ENCODE data around the gene SEC14L3. TPM values are rescaled to one million over a fixed set of nuclear protein-coding genes. Genes with fewer than 3 reads are reported as not detected.

Gene SEC14L3
- total RNA-seq, 1 donor from 2014 or later, result not detected

DNA sequence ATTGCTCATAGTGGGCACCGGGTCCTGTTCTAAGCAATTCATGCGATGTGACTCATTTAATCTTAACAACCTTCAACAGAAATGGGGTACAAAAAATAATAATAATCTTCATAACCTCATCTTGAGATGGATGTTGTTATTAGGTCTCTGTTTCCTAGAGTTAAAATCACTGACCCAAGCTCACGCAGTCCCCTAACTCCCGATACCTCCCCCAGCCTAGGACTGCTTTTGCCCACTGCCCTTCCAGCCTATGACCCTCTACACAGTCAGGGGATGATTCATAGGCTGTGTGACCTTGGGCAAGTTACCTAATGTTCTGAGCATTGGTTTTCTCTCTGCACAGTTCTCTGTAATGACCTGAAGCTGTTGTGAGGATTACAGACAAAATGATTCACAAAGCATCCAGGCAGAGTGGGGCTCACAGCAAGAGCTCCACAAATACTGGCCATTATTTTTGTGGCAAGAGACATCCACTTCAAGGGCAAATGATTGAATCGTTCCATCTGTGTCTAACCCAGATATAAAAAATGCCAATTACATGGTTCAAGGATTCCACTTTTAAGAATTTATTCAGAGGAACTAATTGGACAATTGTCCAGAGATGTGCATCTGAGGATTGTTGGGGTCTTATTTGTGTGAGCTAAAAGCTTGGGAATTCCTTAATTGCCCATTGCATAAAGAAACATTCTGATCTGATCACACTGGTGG, 26.2 kb downstream of the SEC14L3 start:
- intact Hi-C loops (cut with micrococcal nuclease), result loop anchor here (1.0 kb wide), 1 partner anchor 40 kb away; no protein-coding TSS in a partner anchor

GRCh38 chr22:30444632-30445437, 27.0 kb downstream of the SEC14L3 start:
- intact Hi-C loops (cut with micrococcal nuclease), result loop anchor here (1.0 kb wide), 1 partner anchor 40 kb away; no protein-coding TSS in a partner anchor

DNA sequence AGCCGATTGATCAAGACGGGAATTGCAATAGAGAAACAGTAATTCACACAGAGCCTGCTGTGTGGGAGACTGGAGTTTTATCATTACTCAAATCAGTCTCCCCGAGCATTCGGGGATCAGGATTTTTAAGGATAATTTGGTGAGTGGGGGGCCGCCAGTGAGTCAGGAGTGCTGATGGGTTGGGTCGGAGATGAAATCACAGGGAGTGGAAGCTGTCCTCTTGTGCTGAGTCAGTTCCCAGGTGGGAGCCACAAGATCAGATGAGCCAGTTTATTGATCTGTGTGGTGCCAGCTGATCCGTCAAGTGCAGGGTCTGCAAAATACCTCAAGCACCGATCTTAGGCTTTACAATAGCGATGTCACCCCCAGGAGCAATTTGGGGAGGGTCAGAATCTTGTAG, 30.7 kb downstream of the SEC14L3 start:
- intact Hi-C loops (cut with micrococcal nuclease), result no loop called here

- intact Hi-C loops (cut with micrococcal nuclease), result no loop called here
Measured at GRCh38 chr22:30439836-30440235, 32.0 kb downstream of the SEC14L3 start.

DNA sequence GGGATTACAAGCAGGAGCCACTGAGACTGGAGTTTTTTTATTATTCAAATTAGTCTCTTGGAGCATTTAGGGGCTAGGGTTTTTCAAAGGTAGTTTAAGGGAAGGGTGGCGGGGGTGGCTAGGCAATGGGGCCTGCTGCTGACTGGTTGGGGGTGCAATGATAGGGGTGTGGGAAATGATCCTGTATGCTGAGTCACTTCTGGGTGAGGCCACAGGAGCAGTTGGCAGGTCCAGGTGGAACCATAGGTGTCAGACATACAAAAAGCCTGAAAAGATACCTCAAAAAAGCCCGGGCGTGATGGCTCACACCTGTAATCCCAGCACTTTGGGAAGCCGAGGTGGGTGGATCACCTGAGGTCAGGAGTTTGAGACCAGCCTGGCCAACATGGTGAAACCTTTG, 32.6 kb downstream of the SEC14L3 start:
- intact Hi-C loops (cut with micrococcal nuclease), result no loop called here

DNA sequence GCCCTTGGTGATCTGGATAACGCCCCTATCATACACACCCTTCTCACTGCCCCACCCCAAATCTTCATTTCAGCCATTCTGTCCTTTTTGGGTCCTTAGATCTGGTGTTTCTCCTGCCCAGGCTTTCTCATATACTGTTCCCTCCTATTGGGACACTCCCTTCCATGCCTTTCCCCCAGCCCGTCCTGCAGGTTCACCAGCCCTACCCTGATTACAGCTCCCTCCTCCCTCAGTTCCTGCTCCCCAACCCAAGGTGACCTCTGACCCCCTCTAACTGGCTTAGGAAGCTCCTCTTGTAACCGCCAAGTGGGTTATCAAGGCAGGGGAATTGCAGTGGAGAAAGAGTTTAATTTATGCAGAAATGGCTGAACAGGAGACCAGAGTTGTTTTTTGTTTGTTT, 33.3 kb downstream of the SEC14L3 start:
- intact Hi-C loops (cut with micrococcal nuclease), result no loop called here

DNA sequence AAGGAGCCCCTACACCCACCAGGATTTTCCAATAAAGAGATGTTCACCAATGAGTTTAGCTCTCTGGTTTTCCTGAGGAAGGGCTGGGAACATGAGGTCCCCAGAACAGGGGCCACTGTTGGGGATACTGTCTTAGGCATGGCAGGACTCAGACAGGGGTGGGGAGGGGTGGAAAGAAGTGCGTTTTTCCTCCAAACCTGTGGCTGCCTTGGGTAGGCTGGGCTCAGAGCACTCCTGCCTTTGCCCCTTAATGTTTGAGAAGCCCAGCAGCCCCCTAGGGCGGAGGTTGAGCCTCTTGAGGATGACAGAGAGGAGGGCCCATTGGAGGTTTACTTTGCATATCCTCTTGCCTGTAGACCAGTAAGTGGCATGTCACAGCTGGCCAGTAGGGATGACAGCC, 35.6 kb downstream of the SEC14L3 start:
- intact Hi-C loops (cut with micrococcal nuclease), result no loop called here

DNA sequence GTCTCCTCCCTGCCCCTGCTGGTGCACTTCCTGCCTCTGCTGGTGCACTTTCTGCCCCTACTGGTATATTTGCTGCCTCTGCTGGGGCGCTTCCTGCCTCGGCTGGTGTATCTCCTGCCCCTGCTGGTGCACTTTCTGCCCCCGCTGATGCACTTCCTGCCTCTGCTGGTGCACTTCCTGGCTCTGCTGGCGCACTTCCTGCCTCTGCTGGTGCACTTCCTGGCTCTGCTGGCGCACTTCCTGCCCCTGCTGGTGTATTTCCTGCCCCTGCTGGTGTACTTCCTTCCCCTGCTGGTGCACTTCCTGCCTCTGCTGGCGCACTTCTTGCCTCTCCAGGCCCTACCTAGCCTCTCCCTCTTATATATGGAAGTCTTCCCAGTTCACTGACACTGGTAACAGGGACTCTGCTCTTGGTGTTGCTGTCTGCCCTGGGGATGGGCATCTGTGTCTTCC, 36.1 kb downstream of the SEC14L3 start:
- intact Hi-C loops (cut with micrococcal nuclease), result loop anchor here (1.0 kb wide), 1 partner anchor 9 kb away; no protein-coding TSS in a partner anchor

GRCh38 chr22:30434843-30435242, 37.0 kb downstream of the SEC14L3 start:
- intact Hi-C loops (cut with micrococcal nuclease), result loop anchor here (1.0 kb wide), 1 partner anchor 9 kb away; no protein-coding TSS in a partner anchor

DNA sequence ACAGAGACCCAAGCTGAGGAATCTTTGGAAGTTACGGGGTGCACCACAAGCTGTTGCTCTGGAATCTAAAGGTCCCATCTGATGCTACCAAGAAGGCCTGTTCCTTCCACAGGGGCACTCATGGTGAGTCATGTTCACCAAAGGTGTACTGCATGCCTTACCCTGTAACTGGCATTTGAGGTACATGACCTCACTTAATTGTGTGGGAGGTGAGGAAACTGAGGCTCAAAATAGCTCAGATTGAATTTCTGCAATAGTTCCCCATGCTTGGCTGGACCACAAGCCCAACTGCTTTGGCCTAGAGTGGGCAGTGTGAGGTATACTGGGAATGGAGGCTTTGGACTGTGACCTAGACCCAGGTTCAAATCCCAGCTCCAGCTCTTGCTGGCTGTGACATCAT, 38.0 kb downstream of the SEC14L3 start:
- intact Hi-C loops (cut with micrococcal nuclease), result no loop called here

- intact Hi-C loops (cut with micrococcal nuclease), result no loop called here
Measured at GRCh38 chr22:30433227-30433626, 38.6 kb downstream of the SEC14L3 start.

- intact Hi-C loops (cut with micrococcal nuclease), result no loop called here
Measured at GRCh38 chr22:30432520-30432919, 39.3 kb downstream of the SEC14L3 start.

GRCh38 chr22:30432096-30432495, 39.7 kb downstream of the SEC14L3 start:
- intact Hi-C loops (cut with micrococcal nuclease), result no loop called here

- intact Hi-C loops (cut with micrococcal nuclease), result no loop called here
Measured at GRCh38 chr22:30430933-30431332, 40.9 kb downstream of the SEC14L3 start.

GRCh38 chr22:30429887-30430286, 41.9 kb downstream of the SEC14L3 start:
- intact Hi-C loops (cut with micrococcal nuclease), result loop anchor here (10.0 kb wide), 1 partner anchor 665 kb away; the partner anchor contains the start of genes UQCR10 and ZMAT5

DNA sequence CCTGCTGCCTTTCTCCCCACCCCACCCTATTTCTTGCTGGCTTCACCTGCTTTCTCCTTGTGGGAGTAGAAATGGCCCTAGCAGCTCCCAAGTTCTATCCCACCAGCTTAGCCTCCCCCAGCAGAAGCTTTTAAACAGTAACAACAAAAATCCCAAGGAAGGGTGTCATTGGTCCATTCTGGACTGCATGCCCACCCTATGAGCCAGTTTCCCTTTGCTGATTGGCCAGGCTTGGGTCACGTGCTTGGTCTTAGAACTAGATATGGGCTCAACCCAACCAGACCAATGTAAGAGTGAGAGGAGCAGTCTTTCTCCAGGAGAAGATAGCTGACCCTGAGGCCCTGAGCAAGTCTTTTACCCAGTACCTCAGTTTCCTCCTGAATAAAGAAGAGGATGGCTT, 43.9 kb downstream of the SEC14L3 start:
- intact Hi-C loops (cut with micrococcal nuclease), result loop anchor here (10.0 kb wide), 1 partner anchor 663 kb away; the partner anchor contains the start of genes UQCR10 and ZMAT5

- intact Hi-C loops (cut with micrococcal nuclease), result loop anchor here (1.0 to 10.0 kb wide), 4 partner anchors 9 to 662 kb away; partner anchors contain the start of genes UQCR10 and ZMAT5
Measured at GRCh38 chr22:30426388-30427353, 45.1 kb downstream of the SEC14L3 start.

DNA sequence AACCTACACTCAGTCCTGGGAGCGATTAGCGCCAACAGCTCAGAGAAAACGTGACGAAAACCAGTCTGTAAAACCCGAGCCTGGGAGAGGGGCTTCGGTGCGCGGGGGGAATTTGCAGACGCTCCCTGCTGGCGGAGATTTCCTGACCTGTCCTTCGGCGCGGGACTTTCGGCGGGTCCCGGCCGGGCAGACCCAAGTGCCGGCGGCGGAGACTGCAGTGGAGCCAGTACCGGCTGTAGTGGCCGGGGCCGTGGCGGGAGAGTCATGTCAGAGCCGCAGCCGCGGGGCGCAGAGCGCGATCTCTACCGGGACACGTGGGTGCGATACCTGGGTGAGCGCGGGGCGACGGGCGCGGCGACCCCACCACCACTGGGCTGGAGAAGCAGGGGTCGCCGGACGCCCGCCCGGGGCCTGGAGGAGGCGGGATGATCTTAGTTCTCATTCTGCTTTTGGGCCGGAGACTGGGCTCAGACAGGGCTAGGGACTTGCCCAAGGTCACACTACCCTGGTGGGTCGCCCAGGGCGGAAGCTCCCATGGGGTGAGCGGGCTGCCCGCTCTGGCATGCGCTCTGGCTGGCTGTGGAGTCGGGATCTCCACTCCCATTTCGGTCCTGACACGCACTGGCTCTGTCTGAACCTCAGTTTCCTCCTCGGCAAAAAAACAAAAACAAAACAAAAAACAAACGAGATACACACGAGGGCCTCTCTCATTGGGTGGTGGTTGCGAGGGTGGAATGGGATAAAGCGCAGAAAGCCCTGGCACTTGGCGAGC, 46.0 kb downstream of the SEC14L3 start, which contains the start of gene MTFP1:
Gene MTFP1, plus strand, starts transcription at position 153 of the 772 bp plus-strand sequence. Its CDS starts 112 bp downstream, at position 265.
- intact Hi-C loops (cut with micrococcal nuclease), result loop anchor here (1.0 to 10.0 kb wide), 6 partner anchors 9 to 661 kb away; partner anchors contain the start of genes CCDC157, SF3A1, TBC1D10A and UQCR10

GRCh38 chr22:30425327-30425615, 46.5 kb downstream of the SEC14L3 start:
- intact Hi-C loops (cut with micrococcal nuclease), result loop anchor here (2.0 to 10.0 kb wide), 3 partner anchors 68 to 660 kb away; partner anchors contain the start of genes CCDC157, SF3A1, TBC1D10A and UQCR10
